Upper lobe of left lung (tissue), 6 donors: Measurements from ENCODE around the gene SPOCD1. TPM values are rescaled to one million over a fixed set of nuclear protein-coding genes. Genes with fewer than 3 reads are reported as not detected.

Experiments used
- ATAC-seq, 2 donors: fragments of 200-7000 bp; cut with Tn5 transposase; one replicate each; pipeline ENCODE4 v1.9.1; 2022; ENCODE audit warnings: mild to moderate bottlenecking in 2 of 2, moderate library complexity in 2 of 2; ENCODE audit not compliant: low FRiP score in 2 of 2
- DNase-seq, 2 donors: peaks; one replicate each; pipeline ENCODE4 v3.0.0-alpha.2; 2019 to 2020
- H3K27ac ChIP-seq, 4 donors: fragments of 200-600 bp; sonication (generic); one replicate each; pipeline ENCODE4 v1.5.1; 2016 to 2019
- H3K27me3 ChIP-seq, 4 donors: fragments of 200-600 bp; sonication (generic); one replicate each; pipeline ENCODE4 v1.5.1; 2017 to 2019
- H3K36me3 ChIP-seq, 4 donors: fragments of 200-600 bp; sonication (generic); one replicate each; pipeline ENCODE4 v1.5.1; 2016 to 2019
- H3K4me1 ChIP-seq, 4 donors: fragments of 200-600 bp; sonication (generic); one replicate each; pipeline ENCODE4 v1.5.1; 2018 to 2019
- H3K4me3 ChIP-seq, 4 donors: fragments of 200-600 bp; sonication (generic); one replicate each; pipeline ENCODE4 v1.5.1; 2017 to 2019; ENCODE audit warnings: mild to moderate bottlenecking in 2 of 4, moderate library complexity in 1 of 4
- H3K9me3 ChIP-seq, 4 donors: fragments of 200-600 bp; sonication (generic); one replicate each; pipeline ENCODE4 v1.5.1; 2018 to 2019
- EP300 ChIP-seq, 4 donors: sonication (generic); formaldehyde crosslinking; IDR thresholded peaks; one replicate each; pipeline ENCODE4 v1.5.1; 2017; ENCODE audit warnings: antibody characterized with exemption in 4 of 4, control low read depth in 2 of 4
- POLR2A ChIP-seq, 4 donors: fragments of 450-650 bp; IDR thresholded peaks; one replicate each; pipeline ENCODE4 v1.5.1; 2016 to 2017; ENCODE audit warnings: antibody characterized with exemption in 4 of 4, mild to moderate bottlenecking in 2 of 4
- POLR2AphosphoS5 ChIP-seq, 2 donors: sonication (generic); formaldehyde crosslinking; IDR thresholded peaks; one replicate each; pipeline ENCODE4 v1.5.1; 2017; ENCODE audit warnings: antibody characterized with exemption in 2 of 2
- WGBS, 2 donors: methylation state at CpG; one replicate each; pipeline ENCODE4 v1.1.5; 2017 to 2018; 5-methylcytosine and 5-hydroxymethylcytosine counted together
- total RNA-seq, 6 donors: library from RNA; depleted of rRNA in 4 of 6; stranded (reverse); fragments of >200 nt in 4 of 6; gene quantifications; one replicate each; pipeline versions ENCODE4 v1.1.0 to v1.2.1, GENCODE V29; 2016 to 2021
- TF ChIP-seq, protein P1 (sequence below), 6 experiments: fragments of 450-650 bp in 4 of 6; fragments of 200-600 bp in 2 of 6; sonication (generic) in 2 of 6; IDR thresholded peaks; one replicate each; pipeline ENCODE4 v1.5.1; 2016 to 2019; ENCODE audit warnings: antibody characterized with exemption in 6 of 6
- donor health status: DM: no; HTN: no; CAD: no; lungs with moderate emphysema.
- donor health status: DM: no; HTN: yes; CAD: no; lungs with severe emphysema.

The SPOCD1 gene
- total RNA-seq, 6 donors from 2014 or later = 7.3 to 63.3 (median 10.4) TPM

- DNase-seq (no peak), ATAC-seq (no peak)
- Histone ChIP-seq H3K4me3 (no peak overlapping the region), H3K27me3 (peaks cover 0 to 20% (median 12%) of the 10 kb centered on the region in 4 donors), H3K36me3 (no peaks in the 10 kb centered on the region), H3K27ac (no peak overlapping the region), H3K9me3 (no peaks in the 10 kb centered on the region), H3K4me1 (peaks cover 12 to 19% (median 14%) of the 10 kb centered on the region in 4 donors)
- 85 to 88% methylated on average over 8 of the region's 8 CpGs for WGBS, 2 donors
- TF ChIP-seq, protein P1, sequence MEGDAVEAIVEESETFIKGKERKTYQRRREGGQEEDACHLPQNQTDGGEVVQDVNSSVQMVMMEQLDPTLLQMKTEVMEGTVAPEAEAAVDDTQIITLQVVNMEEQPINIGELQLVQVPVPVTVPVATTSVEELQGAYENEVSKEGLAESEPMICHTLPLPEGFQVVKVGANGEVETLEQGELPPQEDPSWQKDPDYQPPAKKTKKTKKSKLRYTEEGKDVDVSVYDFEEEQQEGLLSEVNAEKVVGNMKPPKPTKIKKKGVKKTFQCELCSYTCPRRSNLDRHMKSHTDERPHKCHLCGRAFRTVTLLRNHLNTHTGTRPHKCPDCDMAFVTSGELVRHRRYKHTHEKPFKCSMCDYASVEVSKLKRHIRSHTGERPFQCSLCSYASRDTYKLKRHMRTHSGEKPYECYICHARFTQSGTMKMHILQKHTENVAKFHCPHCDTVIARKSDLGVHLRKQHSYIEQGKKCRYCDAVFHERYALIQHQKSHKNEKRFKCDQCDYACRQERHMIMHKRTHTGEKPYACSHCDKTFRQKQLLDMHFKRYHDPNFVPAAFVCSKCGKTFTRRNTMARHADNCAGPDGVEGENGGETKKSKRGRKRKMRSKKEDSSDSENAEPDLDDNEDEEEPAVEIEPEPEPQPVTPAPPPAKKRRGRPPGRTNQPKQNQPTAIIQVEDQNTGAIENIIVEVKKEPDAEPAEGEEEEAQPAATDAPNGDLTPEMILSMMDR (IDR thresholded peaks at IDR 0.05) = no peak
- TF ChIP-seq POLR2AphosphoS5 (IDR thresholded peaks at IDR 0.05) = no peak
- TF ChIP-seq EP300 (IDR thresholded peaks at IDR 0.05) = no peak
- no peak for TF ChIP-seq POLR2A (IDR thresholded peaks at IDR 0.05)
Observed at GRCh38 chr1:31757204-31757679, 58.6 kb downstream of the SPOCD1 start.

- Histone ChIP-seq H3K27me3 (peaks cover 0 to 14% (median 10%) of the 10 kb centered on the region in 4 donors), H3K27ac (no peak overlapping the region), H3K4me1 (peaks cover 12 to 15% (median 14%) of the 10 kb centered on the region in 4 donors), H3K36me3 (no peaks in the 10 kb centered on the region), H3K9me3 (no peaks in the 10 kb centered on the region), H3K4me3 (no peak overlapping the region)
- TF ChIP-seq EP300 (IDR thresholded peaks at IDR 0.05) (no peak), POLR2AphosphoS5 (IDR thresholded peaks at IDR 0.05) (no peak), POLR2A (IDR thresholded peaks at IDR 0.05) (no peak)
- TF ChIP-seq, protein P1 (IDR thresholded peaks at IDR 0.05) = no peak
- DNase-seq (no peak), ATAC-seq (no peak)
- WGBS, 2 donors = 92 to 95% methylated on average over 13 of the region's 13 CpGs
Observed at GRCh38 chr1:31756578-31756977, 59.2 kb downstream of the SPOCD1 start.

DNA sequence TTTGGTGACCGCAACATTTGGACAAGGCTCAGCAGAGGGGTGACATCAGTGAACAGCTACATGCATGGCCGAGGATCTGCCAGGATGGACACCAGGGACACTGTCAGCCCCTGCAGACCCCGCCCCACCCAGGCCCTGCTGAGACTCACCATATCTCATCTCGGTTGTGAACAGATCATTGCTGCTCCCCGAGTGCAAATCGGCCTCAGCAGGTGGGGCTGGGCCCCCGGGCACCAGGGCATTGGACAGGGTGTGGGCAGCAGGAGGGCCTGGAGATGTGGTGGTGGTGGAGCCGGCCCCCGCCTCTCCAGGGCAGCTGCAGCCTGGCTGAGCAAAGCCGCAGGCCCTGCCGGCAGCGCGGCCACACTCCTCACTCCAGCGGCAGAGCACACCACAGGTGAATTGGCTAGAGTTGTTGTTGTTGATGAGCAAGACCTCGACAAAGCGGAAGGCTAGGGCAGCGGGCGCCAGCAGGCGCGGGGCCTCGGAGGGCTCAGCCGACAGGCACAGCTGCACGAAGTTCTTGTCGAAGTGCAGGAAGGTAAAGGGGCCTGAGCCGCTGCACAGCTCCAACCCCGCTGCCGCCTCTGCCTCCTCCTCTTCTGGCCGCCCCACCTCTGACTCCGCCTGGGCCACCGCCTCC is 59.9 kb downstream of the SPOCD1 start:
- no peak for DNase-seq
- ATAC-seq = no peak

DNA sequence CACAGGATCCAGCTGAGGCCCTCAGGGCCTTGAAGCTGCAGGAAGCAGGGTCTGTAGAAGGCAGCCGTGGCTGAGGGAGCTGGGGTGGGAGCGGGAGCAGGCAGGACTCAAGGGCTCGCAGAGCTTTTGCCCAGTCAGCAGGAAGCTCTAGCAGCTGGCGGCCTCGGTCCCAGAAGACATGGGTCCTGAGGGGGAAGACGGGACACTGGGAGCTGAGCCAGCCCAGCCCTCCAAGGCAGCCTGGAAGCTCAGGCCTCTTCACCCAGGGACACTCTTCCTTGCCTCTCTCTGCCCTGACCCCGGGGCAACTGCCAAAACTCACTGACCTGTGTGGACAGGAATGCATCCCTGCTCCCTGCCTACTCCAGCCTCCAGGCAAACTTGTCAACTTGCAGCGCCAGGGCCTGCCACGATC is 60.6 kb downstream of the SPOCD1 start:
- no peak for TF ChIP-seq POLR2A (IDR thresholded peaks at IDR 0.05)
- TF ChIP-seq, protein P1 (IDR thresholded peaks at IDR 0.05) = no peak
- no peak for TF ChIP-seq EP300 (IDR thresholded peaks at IDR 0.05)
- TF ChIP-seq POLR2AphosphoS5 (IDR thresholded peaks at IDR 0.05) = no peak
- DNase-seq (no peak), ATAC-seq (no peak)
- H3K9me3 ChIP-seq = no peaks in the 10 kb centered on the region
- no peak overlapping the region for H3K27ac ChIP-seq
- no peaks in the 10 kb centered on the region for H3K36me3 ChIP-seq
- no peak overlapping the region for H3K4me3 ChIP-seq
- H3K27me3 ChIP-seq = peaks cover 0 to 4% (median under 1%) of the 10 kb centered on the region in 4 donors
- peaks cover under 1 to 3% (median 2%) of the 10 kb centered on the region in 4 donors for H3K4me1 ChIP-seq
- 64 to 68% methylated on average over 2 to 8 of the region's 9 CpGs for WGBS, 2 donors

More for the DNA sequence above, 59.9 kb downstream of the SPOCD1 start:
- Histone ChIP-seq H3K36me3 (no peaks in the 10 kb centered on the region), H3K4me1 (peaks cover 6 to 10% (median 8%) of the 10 kb centered on the region in 4 donors), H3K9me3 (no peaks in the 10 kb centered on the region), H3K27ac (no peak overlapping the region), H3K27me3 (peaks cover 0 to 11% (median 7%) of the 10 kb centered on the region in 4 donors), H3K4me3 (no peak overlapping the region)
- WGBS, 2 donors = 90 to 93% methylated on average over 19 to 24 of the region's 30 CpGs
- no peak for TF ChIP-seq POLR2AphosphoS5 (IDR thresholded peaks at IDR 0.05)
- no peak for TF ChIP-seq EP300 (IDR thresholded peaks at IDR 0.05)
- TF ChIP-seq, protein P1 (IDR thresholded peaks at IDR 0.05) = no peak
- no peak for TF ChIP-seq POLR2A (IDR thresholded peaks at IDR 0.05)
